Cardiac muscle cell (in vitro differentiated cells and primary cell): ENCODE data around the gene SWAP70. TPM values are rescaled to one million over a fixed set of nuclear protein-coding genes. Genes with fewer than 3 reads are reported as not detected.

ENCODE experiments used
- DNase-seq, 2 donors: peaks; one replicate each; pipeline versions ENCODE4 v3.0.0 to v3.0.0-alpha.2; 2010 to 2017; ENCODE audit warnings: low read depth in 1 of 2, low spot score in 1 of 2
- H3K27ac ChIP-seq: fragments of 200-600 bp; sonication (generic); 2 replicates; pipeline ENCODE4 v1.5.1; 2016
- H3K27me3 ChIP-seq: fragments of 200-600 bp; sonication (generic); 2 replicates; pipeline ENCODE4 v1.6.0; 2016; ENCODE audit warnings: control low read depth
- H3K36me3 ChIP-seq: fragments of 200-600 bp; sonication (generic); 2 replicates; pipeline ENCODE4 v1.5.1; 2016; ENCODE audit warnings: control low read depth
- H3K4me1 ChIP-seq: fragments of 200-600 bp; sonication (generic); 2 replicates; pipeline ENCODE4 v1.8.1; 2017; ENCODE audit warnings: low read depth, mild to moderate bottlenecking, mixed run types
- H3K4me3 ChIP-seq: fragments of 200-600 bp; sonication (generic); 2 replicates; pipeline ENCODE4 v1.5.1; 2016; ENCODE audit warnings: mild to moderate bottlenecking
- H3K9me3 ChIP-seq: fragments of 200-600 bp; sonication (generic); 2 replicates; pipeline ENCODE4 v1.5.1; 2017; ENCODE audit warnings: low read depth, mild to moderate bottlenecking, control low read depth
- polyA plus RNA-seq: library from polyadenylated mRNA; unstranded; fragments of >200 nt; fragmentation: Nextera tagmentation; extraction: Ambion mirVana; gene quantifications from 2 replicates; pipeline ENCODE4 v1.2.1, GENCODE V29; 2016
- total RNA-seq: library from RNA; depleted of rRNA; stranded (reverse); fragments of >200 nt; gene quantifications from 2 replicates; pipeline ENCODE4 v1.2.3, GENCODE V29; 2016
- TF ChIP-seq, protein P1 (sequence below): IDR thresholded peaks from 2 replicates; pipeline ENCODE4 v1.5.1; 2012; ENCODE audit warnings: low read depth, mild to moderate bottlenecking, low read length

Gene SWAP70
- total and polyA plus RNA-seq, 2 experiments from 2014 or later, result 10.9 to 11.1 TPM

DNA sequence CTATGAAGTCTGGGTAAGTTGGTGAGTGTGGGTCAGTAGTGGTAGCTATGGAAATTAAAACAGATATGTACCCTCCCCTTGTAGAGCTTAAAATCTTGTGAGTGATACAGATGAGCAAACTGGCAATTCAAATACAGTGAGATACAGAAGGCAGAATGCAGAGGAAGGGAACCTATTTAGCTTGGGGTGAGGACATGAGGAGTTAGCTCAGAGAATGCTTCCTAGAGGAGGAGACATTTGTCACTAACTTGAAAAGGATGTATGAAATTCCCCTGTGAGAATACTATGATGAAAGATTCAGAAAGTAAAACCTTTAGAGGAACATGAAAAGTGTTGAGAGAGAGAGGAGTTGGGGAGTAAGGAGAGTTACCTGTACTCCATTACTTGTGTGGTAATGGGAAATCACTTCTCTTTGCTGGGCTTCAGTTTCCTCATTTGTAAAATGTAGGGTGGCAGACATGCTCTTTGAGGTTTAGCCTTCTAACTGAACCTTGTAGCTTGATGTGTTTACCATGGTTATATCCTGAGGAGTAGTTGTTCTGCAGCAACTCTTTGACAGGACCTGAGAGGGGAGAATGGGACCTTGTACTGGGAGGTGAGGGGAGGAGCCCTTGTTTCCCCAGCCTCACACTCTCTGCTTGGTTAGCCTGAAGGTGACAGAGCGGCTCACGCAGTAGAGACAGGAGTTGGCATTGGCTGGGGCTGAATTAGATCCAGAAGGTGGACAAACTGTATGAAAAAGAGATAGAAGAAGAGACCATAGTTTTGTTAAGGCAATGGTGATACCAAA lies 17.9 kb downstream of the SWAP70 start:
- no peak overlapping the region for H3K4me3 ChIP-seq
- TF ChIP-seq, protein P1, sequence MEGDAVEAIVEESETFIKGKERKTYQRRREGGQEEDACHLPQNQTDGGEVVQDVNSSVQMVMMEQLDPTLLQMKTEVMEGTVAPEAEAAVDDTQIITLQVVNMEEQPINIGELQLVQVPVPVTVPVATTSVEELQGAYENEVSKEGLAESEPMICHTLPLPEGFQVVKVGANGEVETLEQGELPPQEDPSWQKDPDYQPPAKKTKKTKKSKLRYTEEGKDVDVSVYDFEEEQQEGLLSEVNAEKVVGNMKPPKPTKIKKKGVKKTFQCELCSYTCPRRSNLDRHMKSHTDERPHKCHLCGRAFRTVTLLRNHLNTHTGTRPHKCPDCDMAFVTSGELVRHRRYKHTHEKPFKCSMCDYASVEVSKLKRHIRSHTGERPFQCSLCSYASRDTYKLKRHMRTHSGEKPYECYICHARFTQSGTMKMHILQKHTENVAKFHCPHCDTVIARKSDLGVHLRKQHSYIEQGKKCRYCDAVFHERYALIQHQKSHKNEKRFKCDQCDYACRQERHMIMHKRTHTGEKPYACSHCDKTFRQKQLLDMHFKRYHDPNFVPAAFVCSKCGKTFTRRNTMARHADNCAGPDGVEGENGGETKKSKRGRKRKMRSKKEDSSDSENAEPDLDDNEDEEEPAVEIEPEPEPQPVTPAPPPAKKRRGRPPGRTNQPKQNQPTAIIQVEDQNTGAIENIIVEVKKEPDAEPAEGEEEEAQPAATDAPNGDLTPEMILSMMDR, result no peak
- DNase-seq, result no peak
- no peaks in the 10 kb centered on the region for H3K4me1 ChIP-seq
- no peaks in the 10 kb centered on the region for H3K36me3 ChIP-seq
- H3K27me3 ChIP-seq, result no peaks in the 10 kb centered on the region
- no peaks in the 10 kb centered on the region for H3K9me3 ChIP-seq
- peak overlapping the region; percentile 28 for H3K27ac ChIP-seq

DNA sequence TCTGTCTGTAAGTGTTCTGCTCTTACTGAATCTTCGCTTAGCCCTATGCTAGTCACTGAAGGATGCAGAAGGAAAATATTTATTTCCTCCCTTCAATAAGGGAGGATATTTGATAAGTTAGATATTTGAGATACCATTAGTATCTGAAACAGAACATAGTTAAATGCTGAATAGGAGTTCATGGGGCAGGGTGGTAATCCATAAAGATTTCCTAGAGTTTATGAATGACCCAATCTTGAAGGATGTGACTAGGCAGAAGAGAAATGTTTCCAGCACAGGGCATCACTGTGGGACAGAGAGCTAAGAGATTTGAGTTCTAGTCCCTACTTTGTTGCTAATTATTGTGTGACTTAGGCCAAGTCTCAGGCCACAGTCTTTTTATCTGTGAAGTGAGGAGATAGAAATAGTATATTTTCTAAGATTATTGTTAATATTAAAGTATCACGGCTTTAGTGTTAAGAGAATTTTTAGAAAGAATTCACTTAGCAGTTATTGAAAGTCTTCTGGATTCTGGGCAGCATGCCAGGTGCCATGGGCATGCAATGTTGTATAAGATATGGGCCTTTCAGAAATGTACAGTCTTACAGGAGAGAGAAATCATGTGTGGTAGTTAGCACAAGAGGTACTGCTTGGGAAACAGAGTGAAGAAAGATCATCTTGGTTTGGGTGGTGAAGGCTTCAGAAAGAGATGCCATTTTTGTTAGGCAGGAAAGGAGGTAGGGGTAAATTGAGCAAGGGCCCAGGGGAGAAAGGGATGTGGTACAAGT lies 24.0 kb downstream of the SWAP70 start:
- H3K27ac ChIP-seq, result peak overlapping the region; percentile 3
- no peaks in the 10 kb centered on the region for H3K27me3 ChIP-seq
- no peaks in the 10 kb centered on the region for H3K36me3 ChIP-seq
- DNase-seq, result peak; percentile 58 to 60
- H3K4me1 ChIP-seq, result peaks cover 20% of the 10 kb centered on the region
- H3K4me3 ChIP-seq, result no peak overlapping the region
- TF ChIP-seq, protein P1, result no peak
- no peaks in the 10 kb centered on the region for H3K9me3 ChIP-seq

DNA sequence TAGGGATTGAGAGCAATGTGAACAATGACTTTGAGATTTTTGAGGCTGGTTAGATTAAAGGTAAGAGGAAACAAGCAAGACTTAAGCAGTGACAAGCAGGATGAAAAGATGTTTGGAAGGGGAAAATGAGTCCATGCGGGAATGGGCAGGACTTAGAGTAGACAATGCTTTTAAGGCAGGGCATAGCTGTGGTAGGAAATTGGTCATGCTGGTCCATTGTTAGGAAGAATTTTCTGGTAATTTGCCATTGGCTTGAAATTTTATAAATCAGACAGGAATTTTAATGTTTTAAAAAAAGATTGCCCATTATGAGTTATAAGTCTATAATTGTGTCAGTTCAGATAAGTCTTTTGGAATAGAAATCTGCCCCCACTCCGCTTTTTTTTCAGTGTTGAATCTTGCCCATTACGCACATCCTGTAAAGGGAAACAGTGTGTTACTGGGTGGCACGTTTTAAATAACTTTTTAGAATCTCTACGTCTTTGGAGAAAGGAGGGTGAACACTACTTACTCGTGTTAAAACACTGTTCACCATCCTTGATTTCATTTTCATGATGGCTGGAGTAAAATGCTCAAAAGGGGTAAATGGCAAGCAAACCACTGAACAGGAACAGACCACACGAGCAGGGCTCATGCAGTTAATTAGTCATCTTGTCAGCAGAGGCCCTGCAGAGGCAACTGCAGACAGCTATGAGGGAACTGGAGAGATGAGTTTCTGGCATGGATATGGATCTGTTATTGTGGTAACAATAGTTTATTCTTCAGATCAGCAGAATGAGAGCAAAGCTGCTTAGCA lies 25.0 kb downstream of the SWAP70 start:
- no peak overlapping the region for H3K4me3 ChIP-seq
- TF ChIP-seq, protein P1, result no peak
- H3K4me1 ChIP-seq, result peaks cover 20% of the 10 kb centered on the region
- H3K27ac ChIP-seq, result peak overlapping the region; percentile 3
- DNase-seq, result peak; percentile 39 to 78
- no peaks in the 10 kb centered on the region for H3K27me3 ChIP-seq
- H3K36me3 ChIP-seq, result no peaks in the 10 kb centered on the region
- no peaks in the 10 kb centered on the region for H3K9me3 ChIP-seq

DNA sequence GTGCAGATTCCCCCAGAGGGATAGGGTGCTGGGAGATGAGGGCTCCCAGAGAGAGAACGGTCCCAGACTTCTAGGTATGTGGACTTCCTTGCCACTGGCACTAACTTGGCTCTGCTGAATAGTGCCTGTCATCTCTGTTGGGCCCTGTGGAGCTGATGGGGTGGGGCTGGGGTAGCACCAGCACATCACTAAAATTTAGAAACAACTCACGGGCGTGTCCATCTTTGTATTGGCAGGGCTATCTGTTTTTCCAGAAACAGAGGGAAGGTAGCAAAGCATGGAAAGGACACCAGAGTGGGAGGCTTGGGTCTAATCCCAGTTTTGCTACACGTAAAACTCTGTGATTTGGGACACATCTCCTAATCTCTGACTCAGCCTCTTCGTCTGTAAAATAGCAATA lies 25.8 kb downstream of the SWAP70 start:
- no peaks in the 10 kb centered on the region for H3K36me3 ChIP-seq
- peaks cover 20% of the 10 kb centered on the region for H3K4me1 ChIP-seq
- H3K27me3 ChIP-seq, result no peaks in the 10 kb centered on the region
- TF ChIP-seq, protein P1, result no peak
- no peaks in the 10 kb centered on the region for H3K9me3 ChIP-seq
- H3K4me3 ChIP-seq, result no peak overlapping the region
- peak in 1 of 2 donors; percentile 30 for DNase-seq
- H3K27ac ChIP-seq, result peak overlapping the region; percentile 16

DNA sequence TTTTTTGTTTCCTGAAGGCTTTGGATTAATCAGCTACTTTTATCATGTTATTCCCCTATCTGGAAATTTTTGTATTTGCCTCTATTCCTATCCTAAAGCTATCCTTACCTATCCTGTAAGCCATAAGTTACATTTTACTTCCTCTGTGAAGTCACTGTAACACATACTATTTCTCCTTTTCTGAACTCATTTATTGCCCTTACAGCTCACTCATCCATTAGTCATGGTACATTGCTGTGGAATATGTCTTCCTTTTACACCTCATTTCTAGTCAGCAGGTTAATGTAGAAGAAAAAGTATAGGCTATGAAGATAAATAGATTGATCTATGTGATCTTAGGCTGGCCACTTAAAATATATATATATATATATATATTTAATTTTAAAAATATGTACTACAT lies 28.0 kb downstream of the SWAP70 start:
- Histone ChIP-seq H3K27ac (no peak overlapping the region), H3K36me3 (no peaks in the 10 kb centered on the region), H3K4me3 (no peak overlapping the region), H3K4me1 (peaks cover 20% of the 10 kb centered on the region), H3K27me3 (no peaks in the 10 kb centered on the region), H3K9me3 (no peaks in the 10 kb centered on the region)
- TF ChIP-seq, protein P1, result no peak
- DNase-seq, result no peak
